Measurements from ENCODE around the gene ULK4.

- TF ChIP-seq CTCF (IDR thresholded peaks at IDR 0.05 in 2 of 3, conservative IDR thresholded peaks at IDR 0.05 in 1 of 3; ENCODE audit: borderline replicate concordance in 1 of 3, insufficient read depth in 1 of 3, low read depth in 2 of 3, low read length in 2 of 3) = no peak
- TF ChIP-seq POLR2AphosphoS5 (IDR thresholded peaks at IDR 0.05; ENCODE audit: low read depth, low read length) = no peak
- no peak for TF ChIP-seq YY1 (IDR thresholded peaks at IDR 0.05; ENCODE audit: extremely low read depth, insufficient replicate concordance, low read depth, low read length)
- no peak for TF ChIP-seq POLR2A (IDR thresholded peaks at IDR 0.05; ENCODE audit: borderline replicate concordance, extremely low read depth, insufficient read depth, insufficient read length)
Observed at GRCh38 chr3:41874022-41874421, 87.9 kb downstream of the ULK4 start.
